IMR-90 (cell line): ENCODE results near the gene HDDC3. TPM values are rescaled to one million over a fixed set of nuclear protein-coding genes. Genes with fewer than 3 reads are reported as not detected.

Source experiments
- ATAC-seq: fragments of 200-7000 bp; cut with Tn5 transposase; 2 replicates; pipeline ENCODE4 v1.9.1; 2020; ENCODE audit warnings: low read depth, mild to moderate bottlenecking, moderate library complexity
- BruUV-seq: library from RNA; stranded (reverse); fragments of 400-500 nt; replicated peaks from 2 replicates; lab custom pipeline; 2021; lab: Mats Ljungman, UMichigan
- CTCF ChIA-PET: fragments of 300-600 bp; formaldehyde crosslinking; extraction: SDS; loops from one replicate; lab custom pipeline; 2021; ENCODE audit warnings: antibody characterized with exemption; lab: Yijun Ruan, JAX
- POLR2A ChIA-PET: fragments of 300-600 bp; sonication (Branson Sonifier 250); formaldehyde crosslinking; loops from one replicate; lab custom pipeline; 2022; ENCODE audit warnings: antibody characterized with exemption; ENCODE audit not compliant: unreplicated experiment; lab: Charles Lee
- DNase-seq: peaks from one replicate; pipeline ENCODE4 v3.0.0; 2013
- H2AFZ ChIP-seq: replicated peaks from 2 replicates; pipeline ENCODE3; 2013; ENCODE audit warnings: low read length, mild to moderate bottlenecking; ENCODE audit not compliant: poor library complexity
- H2AK5ac ChIP-seq: 2 replicates; pipeline ENCODE4 v1.6.1; 2013; ENCODE audit warnings: low read depth, low read length, inconsistent platforms
- H2AK9ac ChIP-seq: replicated peaks from 2 replicates; pipeline ENCODE3; 2013; ENCODE audit warnings: mild to moderate bottlenecking, low read depth, low read length, moderate library complexity; ENCODE audit not compliant: poor library complexity
- H2BK120ac ChIP-seq: 2 replicates; pipeline ENCODE4 v1.6.1; 2013; ENCODE audit warnings: low read depth, low read length, inconsistent platforms
- H2BK15ac ChIP-seq: 3 replicates; pipeline ENCODE4 v1.6.1; 2013; ENCODE audit warnings: low read depth, low read length, inconsistent platforms
- H2BK20ac ChIP-seq: 2 replicates; pipeline ENCODE4 v1.6.1; 2013; ENCODE audit warnings: low read depth, mild to moderate bottlenecking, inconsistent platforms, low read length, moderate library complexity
- H2BK5ac ChIP-seq: 2 replicates; pipeline ENCODE4 v1.6.1; 2013; ENCODE audit warnings: mild to moderate bottlenecking, low read depth, low read length, inconsistent platforms; ENCODE audit not compliant: poor library complexity, severe bottlenecking
- H3K14ac ChIP-seq: replicated peaks from 2 replicates; pipeline ENCODE4 v1.6.1; 2013; ENCODE audit warnings: low read depth, low read length, inconsistent platforms
- H3K18ac ChIP-seq: 2 replicates; pipeline ENCODE4 v1.6.1; 2013; ENCODE audit warnings: low read depth, low read length, control low read depth
- H3K23ac ChIP-seq: 2 replicates; pipeline ENCODE4 v1.6.1; 2013; ENCODE audit warnings: low read depth, low read length, inconsistent platforms
- H3K27ac ChIP-seq: 2 replicates; pipeline ENCODE4 v1.5.1; 2013; ENCODE audit warnings: mild to moderate bottlenecking, control low read depth, low read length; ENCODE audit not compliant: insufficient read depth
- H3K27me3 ChIP-seq: 2 replicates; pipeline ENCODE4 v1.6.1; 2013; ENCODE audit warnings: low read length; ENCODE audit not compliant: control insufficient read depth, insufficient read depth
- H3K36me3 ChIP-seq: 2 replicates; pipeline ENCODE4 v1.6.1; 2013; ENCODE audit warnings: low read length, mixed read lengths; ENCODE audit not compliant: control insufficient read depth, insufficient read depth
- H3K4ac ChIP-seq: 2 replicates; pipeline ENCODE4 v1.6.1; 2013; ENCODE audit warnings: low read depth, low read length, inconsistent platforms
- H3K4me1 ChIP-seq: 2 replicates; pipeline ENCODE4 v1.6.1; 2013; ENCODE audit warnings: low read length, mixed read lengths; ENCODE audit not compliant: control insufficient read depth, insufficient read depth
- H3K4me2 ChIP-seq: 2 replicates; pipeline ENCODE4 v1.6.1; 2013; ENCODE audit warnings: low read depth, mild to moderate bottlenecking, control low read depth, low read length, moderate library complexity
- H3K4me3 ChIP-seq: 2 replicates; pipeline ENCODE4 v1.5.1; 2013; ENCODE audit warnings: low read depth, mild to moderate bottlenecking, control low read depth, low read length, moderate library complexity; ENCODE audit not compliant: insufficient read depth
- H3K56ac ChIP-seq: 2 replicates; pipeline ENCODE4 v1.6.1; 2013; ENCODE audit warnings: low read length, inconsistent platforms; ENCODE audit not compliant: insufficient read depth; ENCODE audit errors: extremely low read depth
- H3K79me1 ChIP-seq, 2 experiments: 2 replicates each; pipeline ENCODE4 v1.6.1; 2013; ENCODE audit warnings: low read length in 2 of 2, inconsistent platforms in 1 of 2, low read depth in 1 of 2
- H3K9ac ChIP-seq: 2 replicates; pipeline ENCODE4 v1.6.1; 2013; ENCODE audit warnings: low read depth, low read length, control low read depth
- H3K9me1 ChIP-seq: 2 replicates; pipeline ENCODE4 v1.6.1; 2013; ENCODE audit warnings: low read length, inconsistent platforms; ENCODE audit not compliant: insufficient read depth
- H3K9me3 ChIP-seq: 2 replicates; pipeline ENCODE4 v1.6.1; 2013; ENCODE audit warnings: low read length; ENCODE audit not compliant: control insufficient read depth, insufficient read depth
- H4K20me1 ChIP-seq: 2 replicates; pipeline ENCODE4 v1.6.1; 2013; ENCODE audit warnings: low read length, inconsistent platforms; ENCODE audit not compliant: insufficient read depth
- H4K5ac ChIP-seq: 2 replicates; pipeline ENCODE4 v1.6.1; 2013; ENCODE audit warnings: mild to moderate bottlenecking, low read depth, low read length, control low read depth
- H4K8ac ChIP-seq, 2 experiments: 2 replicates each; pipeline ENCODE4 v1.6.1; 2013; ENCODE audit warnings: low read depth in 2 of 2, low read length in 2 of 2, control low read depth in 1 of 2, inconsistent platforms in 1 of 2
- H4K91ac ChIP-seq: 2 replicates; pipeline ENCODE4 v1.6.1; 2013; ENCODE audit warnings: low read depth, low read length, inconsistent platforms; ENCODE audit not compliant: insufficient read depth
- BHLHE40 ChIP-seq: fragments of 150-350 bp; IDR thresholded peaks from 2 replicates; pipeline ENCODE4 v1.6.1; 2016; ENCODE audit warnings: mild to moderate bottlenecking, low read depth, low read length
- CEBPB ChIP-seq: IDR thresholded peaks from 2 replicates; pipeline ENCODE4 v1.6.1; 2012; ENCODE audit warnings: low read depth, low read length, improper control_type of control experiment
- CHD1 ChIP-seq: IDR thresholded peaks from 2 replicates; pipeline ENCODE4 v1.6.1; 2012; ENCODE audit warnings: low read depth, low read length, improper control_type of control experiment
- CTCF ChIP-seq: conservative IDR thresholded peaks from 2 replicates; pipeline ENCODE4 v1.5.1; 2012; ENCODE audit warnings: mild to moderate bottlenecking, low read depth, low read length, improper control_type of control experiment
- ELK1 ChIP-seq: fragments of 150-350 bp; IDR thresholded peaks from 2 replicates; pipeline ENCODE4 v1.6.1; 2016; ENCODE audit warnings: low read depth, mild to moderate bottlenecking, low read length, moderate library complexity, borderline replicate concordance
- FOS ChIP-seq: fragments of 150-350 bp; IDR thresholded peaks from 2 replicates; pipeline ENCODE4 v1.6.1; 2016; ENCODE audit warnings: low read depth, low read length
- MAFK ChIP-seq: IDR thresholded peaks from 2 replicates; pipeline ENCODE4 v1.6.1; 2012; ENCODE audit warnings: low read depth, low read length, improper control_type of control experiment
- MAZ ChIP-seq: IDR thresholded peaks from 2 replicates; pipeline ENCODE4 v1.6.1; 2012; ENCODE audit warnings: low read depth, mild to moderate bottlenecking, low read length, improper control_type of control experiment, moderate library complexity, borderline replicate concordance
- MXI1 ChIP-seq: IDR thresholded peaks from 2 replicates; pipeline ENCODE4 v1.6.1; 2012; ENCODE audit warnings: low read depth, mild to moderate bottlenecking, low read length, moderate library complexity, borderline replicate concordance
- NFE2L2 ChIP-seq: fragments of 150-350 bp; IDR thresholded peaks from 2 replicates; pipeline ENCODE4 v1.6.1; 2016; ENCODE audit warnings: low read depth, mild to moderate bottlenecking, low read length
- POLR2A ChIP-seq: IDR thresholded peaks from 2 replicates; pipeline ENCODE4 v1.6.1; 2012; ENCODE audit warnings: mild to moderate bottlenecking, low read depth, low read length
- RAD21 ChIP-seq: IDR thresholded peaks from 2 replicates; pipeline ENCODE4 v1.6.1; 2012; ENCODE audit warnings: low read length, improper control_type of control experiment
- RCOR1 ChIP-seq: IDR thresholded peaks from 2 replicates; pipeline ENCODE4 v1.6.1; 2012; ENCODE audit warnings: mild to moderate bottlenecking, low read length, improper control_type of control experiment; ENCODE audit not compliant: insufficient replicate concordance
- RFX5 ChIP-seq: IDR thresholded peaks from 2 replicates; pipeline ENCODE4 v1.8.0; 2012; ENCODE audit warnings: low read depth, mild to moderate bottlenecking, low read length, moderate library complexity
- USF2 ChIP-seq: fragments of 150-350 bp; IDR thresholded peaks from 2 replicates; pipeline ENCODE4 v1.6.1; 2017; ENCODE audit warnings: mild to moderate bottlenecking, antibody characterized with exemption, low read length, low read depth
- WGBS, 2 experiments: methylation state at CpG; one replicate each; pipeline versions ENCODE4 v1.1.5 to v1.1.7; 2013; ENCODE audit warnings: missing lambda C conversion rate in 2 of 2; ENCODE audit not compliant: insufficient read length in 1 of 2; ENCODE audit errors: extremely low coverage in 2 of 2; 5-methylcytosine and 5-hydroxymethylcytosine counted together
- dilution Hi-C: fragments of 300-500 bp; cut with HindIII; formaldehyde crosslinking; loops from one replicate; pipeline ENCODE4 v1.14.3; 2018; ENCODE audit warnings: low sequenced_read_pairs; ENCODE audit not compliant: unreplicated experiment
- in situ Hi-C: fragments of 300-500 bp; cut with MboI; formaldehyde crosslinking; loops from 3 replicates; pipeline ENCODE4 v1.14.3; 2019; ENCODE audit warnings: low sequenced_read_pairs, inconsistent platforms, mixed read lengths
- intact Hi-C: fragments of 100-400 bp; cut with micrococcal nuclease; formaldehyde crosslinking; loops from 2 replicates; pipeline ENCODE4 v1.10.0; 2022
- polyA plus RNA-seq, 3 experiments: library from polyadenylated mRNA; depleted of rRNA; stranded (reverse); fragments of >200 nt; gene quantifications; 2 replicates each; pipeline ENCODE4 v1.2.3, GENCODE V29; 2012; ENCODE audit warnings: low replicate concordance in 1 of 3
- total RNA-seq: library from RNA; depleted of rRNA; stranded (reverse); fragments of >200 nt; gene quantifications from 2 replicates; pipeline ENCODE4 v1.2.3, GENCODE V29; 2012

The HDDC3 gene
- total and polyA plus RNA-seq, 2 of the 4 experiments (the other 2 are of a cell fraction): 7.9 to 10.7 TPM

GRCh38 chr15:90907838-90908507, 24.4 kb downstream of the HDDC3 start:
- dilution Hi-C loops: no loop called here
- BruUV-seq: no TSS peak
- Histone ChIP-seq H3K14ac (no peak overlapping the region), H3K56ac (no peak overlapping the region), H4K91ac (no peak overlapping the region), H3K4ac (no peak overlapping the region), H2AK9ac (no peak overlapping the region), H2BK120ac (no peak overlapping the region), H3K23ac (no peak overlapping the region), H3K79me1 (peaks cover 0 to 13% of the 10 kb centered on the region in 2 experiments; a peak in 2 of 4 replicates), H2BK5ac (no peak overlapping the region), H2BK15ac (no peak overlapping the region), H2AFZ (no peak overlapping the region), H4K20me1 (no peaks in the 10 kb centered on the region), H4K5ac (no peak overlapping the region), H2AK5ac (no peak overlapping the region), H3K27me3 (no peaks in the 10 kb centered on the region), H3K9me3 (no peaks in the 10 kb centered on the region), H3K9ac (no peak overlapping the region), H3K36me3 (peaks cover 47% of the 10 kb centered on the region), H3K4me2 (no peak overlapping the region), H3K4me3 (no peak overlapping the region), H2BK20ac (no peak overlapping the region), H3K18ac (no peak overlapping the region), H3K9me1 (no peaks in the 10 kb centered on the region), H3K4me1 (peaks cover 4% of the 10 kb centered on the region; the same call in 1 of the 2 replicates), H4K8ac (no peak overlapping the region), H3K27ac (no peak overlapping the region)
- in situ Hi-C loops: no loop called here
- CTCF ChIA-PET: interaction anchor here (0.7 to 1.2 kb wide), 2 partner anchors 24 to 300 kb away, joined by 3 to 4 read pairs; no protein-coding TSS in a partner anchor
- POLR2A ChIA-PET: no interaction called here
- DNase-seq: no peak
- no peak for TF ChIP-seq NFE2L2
- TF ChIP-seq CTCF: no peak
- no peak for TF ChIP-seq RCOR1
- TF ChIP-seq CEBPB: no peak
- TF ChIP-seq BHLHE40: no peak
- TF ChIP-seq RAD21: no peak
- no peak for TF ChIP-seq MXI1
- no peak for TF ChIP-seq MAFK
- TF ChIP-seq ELK1: no peak
- TF ChIP-seq RFX5: no peak
- TF ChIP-seq POLR2A: no peak
- TF ChIP-seq MAZ: no peak
- no peak for TF ChIP-seq CHD1
- no peak for TF ChIP-seq USF2
- no peak for TF ChIP-seq FOS
- intact Hi-C loops: no loop called here
- 89% methylated on average over 6 of the region's 9 CpGs; no CpG with 5 or more reads in 1 of the 2 experiments for WGBS, 2 experiments
- no peak for ATAC-seq
